K562 (cell line): ENCODE data around the gene RASGEF1C. TPM values are rescaled to one million over a fixed set of nuclear protein-coding genes. Genes with fewer than 3 reads are reported as not detected.

Source experiments
- ATAC-seq: fragments of 200-7000 bp; cut with Tn5 transposase; 3 replicates; pipeline ENCODE4 v1.9.1; 2020; ENCODE audit warnings: moderate library complexity
- BruUV-seq: library from RNA; stranded (reverse); fragments of 400-500 nt; replicated peaks from 2 replicates; lab custom pipeline; 2021; lab: Mats Ljungman, UMichigan
- CTCF ChIA-PET: fragments of 300-600 bp; formaldehyde crosslinking; extraction: SDS; loops from one replicate; lab custom pipeline; 2021; ENCODE audit warnings: low intra/inter-chr PET ratio; lab: Yijun Ruan, JAX
- POLR2A ChIA-PET: fragments of 300-600, 350-650 bp; sonication (Branson Sonifier 250); formaldehyde crosslinking; extraction: SDS; loops from one replicate; lab custom pipeline; 2021; ENCODE audit warnings: antibody characterized with exemption, inconsistent platforms; lab: Yijun Ruan, JAX
- DNase-seq, 4 experiments: peaks; one replicate each; pipeline versions ENCODE4 v3.0.0 to v3.0.0-alpha.2; 2011 to 2018; ENCODE audit warnings: low spot score in 3 of 4, mixed read lengths in 3 of 4; ENCODE audit errors: extremely low read depth in 1 of 4
- FAIRE-seq: peaks from 2 replicates; lab custom pipeline; 2011; peaks lifted over from hg19 to GRCh38; lab: Jason Lieb, UNC
- H2AFZ ChIP-seq: 2 replicates; pipeline ENCODE4 v1.6.0; 2011; ENCODE audit warnings: low read depth, low read length, control low read depth, inconsistent platforms
- H3K27ac ChIP-seq: fragments of 200-600 bp; 3 replicates; pipeline ENCODE4 v1.8.0; 2011; ENCODE audit warnings: low read depth, mild to moderate bottlenecking, control low read depth, inconsistent platforms, low read length, moderate library complexity, mixed read lengths; ENCODE audit errors: extremely low read depth
- H3K27me3 ChIP-seq, 2 experiments: fragments of 300-600 bp in 1 of 2; 2 replicates in 1 of 2; 3 replicates in 1 of 2; pipeline versions ENCODE4 v1.6.0 to v1.8.0; 2011; ENCODE audit warnings: inconsistent platforms in 2 of 2, low read length in 2 of 2, mild to moderate bottlenecking in 1 of 2, mixed read lengths in 1 of 2, moderate library complexity in 1 of 2; ENCODE audit not compliant: control insufficient read depth in 2 of 2, insufficient read depth in 2 of 2
- H3K36me3 ChIP-seq: fragments of 300-600 bp; 3 replicates; pipeline ENCODE4 v1.8.0; 2011; ENCODE audit warnings: mild to moderate bottlenecking, low read length, inconsistent platforms; ENCODE audit not compliant: control insufficient read depth, insufficient read depth
- H3K4me1 ChIP-seq, 2 experiments: fragments of 200-600 bp in 1 of 2; replicated peaks in 1 of 2; 2 replicates in 1 of 2; 3 replicates in 1 of 2; pipeline versions ENCODE4 v1.5.1 to v1.8.0; 2011; ENCODE audit warnings: inconsistent platforms in 2 of 2, low read length in 2 of 2, mild to moderate bottlenecking in 1 of 2, mixed read lengths in 1 of 2, moderate library complexity in 1 of 2; ENCODE audit not compliant: control insufficient read depth in 2 of 2, insufficient read depth in 2 of 2
- H3K4me2 ChIP-seq: 2 replicates; pipeline ENCODE4 v1.6.1; 2011; ENCODE audit warnings: low read length, control low read depth, inconsistent platforms, mixed read lengths; ENCODE audit not compliant: insufficient read depth
- H3K4me3 ChIP-seq: fragments of 200-600 bp; sonication (generic), shearing (Covaris generic); 2 replicates; pipeline ENCODE4 v1.5.1; 2016; ENCODE audit warnings: control low read depth, inconsistent platforms
- H3K79me2 ChIP-seq: fragments of 200-600 bp; 3 replicates; pipeline ENCODE4 v1.8.0; 2011; ENCODE audit warnings: low read length, inconsistent platforms; ENCODE audit not compliant: control insufficient read depth, insufficient read depth
- H3K9ac ChIP-seq, 2 experiments: 2 replicates each; pipeline versions ENCODE4 v1.6.0 to v1.6.1; 2011; ENCODE audit warnings: low read depth in 2 of 2, low read length in 2 of 2, control low read depth in 1 of 2, inconsistent platforms in 1 of 2, mild to moderate bottlenecking in 1 of 2, mixed read lengths in 1 of 2; ENCODE audit not compliant: insufficient read depth in 1 of 2
- H3K9me1 ChIP-seq: one replicate; pipeline ENCODE4 v1.6.0; 2011; ENCODE audit warnings: inconsistent platforms, mild to moderate bottlenecking, low read length, moderate library complexity; ENCODE audit not compliant: control insufficient read depth, insufficient read depth
- H3K9me3 ChIP-seq: replicated peaks from 2 replicates; pipeline ENCODE4 v1.5.1; 2011; ENCODE audit warnings: low read depth, low read length, inconsistent platforms; ENCODE audit not compliant: control insufficient read depth, insufficient read depth
- H4K20me1 ChIP-seq: replicated peaks from 2 replicates; pipeline ENCODE4 v1.6.1; 2011; ENCODE audit warnings: low read length, inconsistent platforms, mixed read lengths; ENCODE audit not compliant: control insufficient read depth, insufficient read depth
- MGA ChIP-seq: fragments of 450-650 bp; IDR thresholded peaks from 2 replicates; pipeline ENCODE4 v1.6.1; 2016; ENCODE audit warnings: mild to moderate bottlenecking, moderate library complexity
- WGBS: fragments of 100-300 bp; shearing (Covaris generic); methylation state at CpG from one replicate; pipeline ENCODE4 v1.1.6; 2016; ENCODE audit warnings: low coverage, mixed read lengths; ENCODE audit not compliant: insufficient coverage; ENCODE audit errors: missing lambda C conversion rate; 5-methylcytosine and 5-hydroxymethylcytosine counted together
- in situ Hi-C: fragments of 300-500 bp; cut with MboI; formaldehyde crosslinking; loops from 4 replicates; pipeline ENCODE4 v1.15.0; 2018; ENCODE audit warnings: inconsistent platforms, mixed read lengths
- intact Hi-C: fragments of 100-400 bp; cut with micrococcal nuclease; formaldehyde crosslinking; loops from 2 replicates; pipeline ENCODE4 v1.14.2; 2022
- polyA plus RNA-seq, 8 experiments: library from polyadenylated mRNA; depleted of rRNA in 4 of 8; stranded (reverse) in 5 of 8; unstranded in 3 of 8; fragments of >200 nt; fragmentation: Nextera tagmentation in 2 of 8; fragmentation: Illumina TruSeq in 1 of 8; extraction: Ambion mirVana in 2 of 8; extraction: Trizol in 1 of 8; gene quantifications; 2 replicates each; pipeline versions ENCODE4 v1.2.1 to v1.2.3, GENCODE V29; 2011 to 2014; ENCODE audit warnings: inconsistent platforms in 1 of 8, missing spikeins in 1 of 8
- total RNA-seq, 7 experiments: library from RNA; depleted of rRNA in 6 of 7; stranded (reverse); fragments of >200 nt in 6 of 7; fragmentation: Illumina TruSeq in 2 of 7; extraction: Trizol in 2 of 7; gene quantifications; 2 replicates each; pipeline versions ENCODE4 v1.2.1 to v1.2.3, GENCODE V29; 2011 to 2021; ENCODE audit warnings: low replicate concordance in 1 of 7

Gene RASGEF1C
- total and polyA plus RNA-seq, 9 of the 15 experiments (the other 6 are each of a cell fraction or from before 2014, with no cell fraction given): 0.04 to 1.1 (median 0.21) TPM; not detected in 4

DNA sequence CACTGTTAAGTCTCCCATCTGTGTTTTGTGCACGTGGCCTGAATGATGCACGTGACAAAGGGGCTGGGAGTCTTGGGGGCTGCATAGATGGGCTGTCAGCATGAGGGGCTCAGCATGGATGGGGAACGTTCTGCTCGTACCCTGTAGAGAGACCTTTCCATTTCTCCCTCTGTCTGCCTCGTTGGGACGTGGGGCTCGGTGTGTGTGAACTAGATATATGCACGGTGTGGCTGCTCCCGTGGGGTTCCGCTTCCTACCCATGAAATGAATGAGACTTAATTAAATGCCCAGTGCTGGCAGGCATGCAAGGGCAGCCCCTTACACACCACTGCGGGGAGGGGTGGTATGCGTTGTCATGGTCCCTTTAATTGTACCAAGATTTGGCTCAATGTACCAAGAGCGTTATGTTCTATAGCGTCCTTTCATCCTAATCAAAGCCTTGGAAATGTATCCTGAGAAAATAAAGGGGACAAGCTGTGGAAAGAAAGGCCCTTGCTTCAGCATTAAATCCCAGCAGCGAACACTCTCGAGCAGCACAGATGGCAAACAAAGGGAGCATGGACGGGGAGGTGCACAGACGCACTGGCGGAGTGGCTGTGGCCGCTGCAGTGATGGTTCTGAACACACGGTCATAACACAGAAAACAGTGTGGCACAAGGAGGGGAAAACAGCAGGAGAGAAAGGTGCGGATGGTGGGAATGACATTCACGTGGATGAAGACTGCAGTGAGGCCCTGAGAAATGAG is 66.8 kb downstream of the RASGEF1C start:
- H3K9me1 ChIP-seq: no peaks in the 10 kb centered on the region
- peaks cover 0 to 7% of the 10 kb centered on the region in 2 experiments; a peak in 1 of 5 replicates for H3K4me1 ChIP-seq
- ChIA-PET POLR2A (no interaction called here), CTCF (no interaction called here)
- H2AFZ ChIP-seq: no peak overlapping the region
- FAIRE-seq (no peak), ATAC-seq (no peak), DNase-seq (no peak)
- no peaks in the 10 kb centered on the region for H4K20me1 ChIP-seq
- no TSS peak for BruUV-seq
- no peaks in the 10 kb centered on the region for H3K79me2 ChIP-seq
- H3K9me3 ChIP-seq: no peaks in the 10 kb centered on the region
- no peak for TF ChIP-seq MGA
- H3K27me3 ChIP-seq: peaks cover 9 to 59% of the 10 kb centered on the region in 2 experiments; a peak in 4 of 5 replicates
- no peaks in the 10 kb centered on the region for H3K36me3 ChIP-seq
- H3K27ac ChIP-seq: no peak overlapping the region
- in situ Hi-C loops: no loop called here
- no peak overlapping the region for H3K4me3 ChIP-seq
- WGBS: 3% methylated on average over 23 of the region's 23 CpGs
- intact Hi-C loops: no loop called here
- no peak overlapping the region for H3K4me2 ChIP-seq
- H3K9ac ChIP-seq: no peak overlapping the region
